Activated T-cell treated with anti-CD3 and anti-CD28 coated beads for 24 hours (primary cell): ENCODE data around the gene LGALS9.
"Not testable (repeated sequence)": the region's sequence is repeated elsewhere in the genome, so short reads cannot be mapped to it uniquely, and the experiment has no call there.

Source experiments
- DNase-seq: peaks from one replicate; pipeline ENCODE4 v3.0.0-alpha.2; 2020; ENCODE audit warnings: low read depth

Gene LGALS9

DNA sequence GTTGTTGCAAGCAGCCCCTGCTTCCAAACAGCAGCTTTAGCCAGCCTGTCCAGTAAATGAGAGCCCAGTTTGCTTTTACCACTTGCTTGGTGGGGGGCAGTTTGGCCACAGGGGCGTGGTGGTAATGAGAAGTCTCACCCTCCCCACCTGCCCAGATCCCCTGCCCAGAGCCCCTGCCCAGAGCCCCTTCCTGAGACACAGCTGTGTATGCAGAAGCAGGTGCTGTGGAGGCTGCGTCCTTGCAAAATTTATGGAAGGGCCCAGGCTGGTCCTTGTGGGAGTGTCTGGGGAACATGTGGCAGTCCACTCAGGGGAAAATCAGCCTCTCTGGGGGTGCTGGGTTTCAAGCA is 27.6 kb upstream of the LGALS9 start:
- DNase-seq: no peak

DNA sequence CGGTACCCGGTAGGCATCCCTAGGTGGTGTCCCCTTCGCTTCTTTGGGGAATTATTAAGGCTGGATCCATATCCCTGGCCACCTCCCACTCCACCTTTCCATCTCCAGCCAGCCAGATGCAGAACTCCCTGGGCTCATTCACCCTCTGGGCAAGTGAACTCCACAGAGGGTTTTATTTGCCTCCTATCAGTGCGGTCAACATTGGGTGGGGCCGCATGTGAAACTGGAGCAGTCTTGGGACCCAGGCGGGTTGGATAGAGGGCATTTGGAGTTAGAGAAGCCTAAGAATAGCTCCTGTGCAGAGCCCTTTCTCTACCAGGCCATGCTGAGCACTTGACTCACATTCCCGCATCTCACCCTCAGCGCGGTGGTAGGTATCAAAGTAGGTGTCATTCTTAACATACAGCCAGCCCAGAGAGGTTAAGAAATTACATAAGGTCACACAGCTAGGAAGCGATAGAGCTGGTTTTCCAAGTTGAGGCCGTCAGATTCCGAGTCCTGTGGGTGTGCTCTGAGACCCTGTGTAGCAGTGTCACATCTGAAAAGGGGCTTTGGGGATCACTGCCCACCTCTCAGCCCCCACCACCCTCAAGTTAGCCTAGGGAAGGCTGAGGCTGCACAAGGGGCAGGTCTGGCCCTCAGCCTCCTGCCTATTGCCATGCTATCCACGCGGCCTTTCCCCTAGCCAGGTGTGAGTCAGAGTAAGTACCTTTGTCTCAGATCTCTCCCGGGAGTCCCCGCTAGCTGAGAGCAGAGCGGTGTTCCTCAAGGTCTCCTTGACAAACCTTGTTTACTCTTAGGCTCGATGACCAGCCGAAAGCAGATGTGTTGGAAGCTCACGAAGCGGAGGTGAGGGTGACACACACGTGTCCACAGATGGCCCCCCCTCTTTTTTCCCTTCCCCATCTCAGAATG is 26.9 kb upstream of the LGALS9 start:
- DNase-seq: no peak

DNA sequence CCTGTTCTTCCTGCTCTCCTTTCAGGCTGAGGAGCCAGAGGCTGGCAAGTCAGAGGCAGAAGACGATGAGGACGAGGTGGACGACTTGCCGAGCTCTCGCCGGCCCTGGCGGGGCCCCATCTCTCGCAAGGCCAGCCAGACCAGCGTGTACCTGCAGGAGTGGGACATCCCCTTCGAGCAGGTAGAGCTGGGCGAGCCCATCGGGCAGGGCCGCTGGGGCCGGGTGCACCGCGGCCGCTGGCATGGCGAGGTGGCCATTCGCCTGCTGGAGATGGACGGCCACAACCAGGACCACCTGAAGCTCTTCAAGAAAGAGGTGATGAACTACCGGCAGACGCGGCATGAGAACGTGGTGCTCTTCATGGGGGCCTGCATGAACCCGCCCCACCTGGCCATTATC is 25.6 kb upstream of the LGALS9 start:
- no peak for DNase-seq

DNA sequence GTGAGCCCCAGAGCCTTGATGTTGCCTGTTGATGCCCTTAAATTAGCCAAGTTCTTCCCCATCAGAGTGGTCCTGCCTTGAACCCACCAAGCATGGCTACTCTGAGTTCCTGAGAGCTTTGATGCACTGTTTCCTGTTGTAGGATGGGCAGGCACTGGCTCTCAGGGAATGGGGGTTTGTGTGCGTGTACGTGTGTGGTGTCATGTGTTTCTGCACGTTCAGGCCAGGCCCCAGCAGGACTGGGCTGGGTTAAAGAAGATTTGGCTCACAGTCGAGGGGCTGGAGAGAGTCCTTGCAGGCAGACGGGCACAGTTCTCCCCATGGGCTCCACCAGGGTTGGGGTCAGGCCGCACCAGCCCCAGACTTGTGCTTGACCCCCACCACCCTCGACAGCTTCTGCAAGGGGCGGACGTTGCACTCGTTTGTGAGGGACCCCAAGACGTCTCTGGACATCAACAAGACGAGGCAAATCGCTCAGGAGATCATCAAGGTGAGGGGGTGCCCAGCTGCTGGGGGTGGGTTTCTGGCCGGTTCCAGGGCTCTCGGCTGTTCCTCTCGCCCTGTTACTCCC is 23.4 kb upstream of the LGALS9 start:
- DNase-seq: no peak

DNA sequence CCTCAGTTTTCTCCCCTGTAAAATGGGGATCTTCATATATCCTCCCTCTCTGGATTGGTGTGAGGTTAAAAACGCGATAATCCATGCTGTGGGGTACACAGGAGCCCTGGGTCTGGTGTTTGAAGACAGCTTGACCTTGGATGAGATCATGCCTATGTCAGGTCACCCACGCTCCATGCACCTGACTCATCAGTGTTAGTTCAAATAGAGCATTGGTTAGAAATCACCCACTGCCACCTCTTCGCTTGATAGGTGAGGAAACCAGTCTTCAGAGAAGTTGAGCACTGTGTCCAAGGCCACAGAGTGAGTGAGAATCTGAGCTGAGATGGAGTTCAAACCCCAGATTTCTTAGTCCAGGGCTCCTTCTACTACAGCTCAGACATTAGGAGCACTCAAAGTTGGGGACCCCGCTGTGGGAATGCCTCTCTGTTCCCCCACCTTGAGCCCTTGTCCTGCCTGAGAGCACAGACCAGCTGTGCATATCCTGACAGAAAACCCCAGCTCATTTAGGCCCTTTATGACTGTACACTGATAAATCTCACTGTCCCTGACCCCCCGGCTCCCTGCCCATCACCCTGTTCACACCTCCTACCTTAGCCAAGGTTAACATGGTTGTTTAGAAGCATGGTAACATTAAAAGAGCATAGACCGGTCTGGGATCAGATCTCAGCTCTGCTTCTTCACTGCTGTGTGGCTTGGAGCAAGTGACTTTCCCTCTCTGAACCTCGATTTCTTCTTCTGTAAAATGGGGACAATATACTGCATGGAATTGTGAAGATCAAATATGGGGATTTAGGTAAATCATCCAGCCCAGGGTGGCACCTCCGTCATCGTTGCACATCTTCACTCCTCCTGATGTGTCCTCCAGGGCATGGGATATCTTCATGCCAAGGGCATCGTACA is 22.4 kb upstream of the LGALS9 start:
- no peak for DNase-seq

DNA sequence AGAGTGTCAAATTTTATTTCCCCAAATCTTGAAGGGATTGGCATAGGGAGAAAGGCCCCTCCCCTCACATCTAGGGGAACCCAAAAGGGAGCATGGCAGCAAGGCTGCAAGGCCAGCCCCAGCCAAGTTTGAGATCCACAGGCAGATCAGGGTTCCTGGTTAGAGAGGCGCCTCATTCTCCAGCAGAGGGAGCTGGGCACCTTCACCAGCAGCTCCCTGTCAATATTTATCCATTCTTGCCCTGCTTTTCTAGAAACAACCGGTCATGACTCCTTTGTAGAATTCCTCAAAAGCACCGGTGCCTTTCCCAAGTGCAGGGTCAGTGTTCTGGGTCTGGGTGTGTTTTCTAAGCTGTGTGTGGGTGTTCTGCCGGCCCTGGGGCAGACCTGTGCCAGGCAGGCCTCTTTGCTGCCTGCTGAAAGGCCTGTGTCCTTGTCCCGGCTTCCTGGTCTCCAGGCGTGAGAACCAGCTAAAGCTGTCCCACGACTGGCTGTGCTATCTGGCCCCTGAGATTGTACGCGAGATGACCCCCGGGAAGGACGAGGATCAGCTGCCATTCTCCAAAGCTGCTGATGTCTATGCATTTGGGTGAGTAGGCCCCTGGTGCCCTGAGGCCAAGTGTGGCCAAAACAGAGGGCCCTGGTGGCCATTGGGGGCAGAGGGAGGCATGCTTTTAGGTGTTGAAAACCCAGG is 21.2 kb upstream of the LGALS9 start:
- no peak for DNase-seq

DNA sequence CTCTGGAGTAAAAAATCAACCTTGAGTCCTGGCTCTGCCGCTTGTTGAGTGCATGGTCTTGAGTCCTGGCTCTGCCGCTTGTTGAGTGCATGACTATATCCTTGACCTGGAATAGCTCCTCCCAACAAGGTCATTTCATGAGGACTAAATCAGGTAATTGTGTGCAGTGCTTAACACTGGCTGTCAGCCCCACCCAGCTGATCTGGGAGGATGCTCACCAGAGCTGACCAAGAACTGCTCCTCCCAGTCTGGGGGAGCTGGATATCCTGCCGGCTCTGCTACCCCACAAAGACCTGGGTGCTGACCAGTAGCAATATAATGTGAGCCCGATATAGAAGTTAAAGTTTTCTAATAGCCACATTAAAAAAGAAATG is 20.7 kb upstream of the LGALS9 start:
- DNase-seq: no peak

DNA sequence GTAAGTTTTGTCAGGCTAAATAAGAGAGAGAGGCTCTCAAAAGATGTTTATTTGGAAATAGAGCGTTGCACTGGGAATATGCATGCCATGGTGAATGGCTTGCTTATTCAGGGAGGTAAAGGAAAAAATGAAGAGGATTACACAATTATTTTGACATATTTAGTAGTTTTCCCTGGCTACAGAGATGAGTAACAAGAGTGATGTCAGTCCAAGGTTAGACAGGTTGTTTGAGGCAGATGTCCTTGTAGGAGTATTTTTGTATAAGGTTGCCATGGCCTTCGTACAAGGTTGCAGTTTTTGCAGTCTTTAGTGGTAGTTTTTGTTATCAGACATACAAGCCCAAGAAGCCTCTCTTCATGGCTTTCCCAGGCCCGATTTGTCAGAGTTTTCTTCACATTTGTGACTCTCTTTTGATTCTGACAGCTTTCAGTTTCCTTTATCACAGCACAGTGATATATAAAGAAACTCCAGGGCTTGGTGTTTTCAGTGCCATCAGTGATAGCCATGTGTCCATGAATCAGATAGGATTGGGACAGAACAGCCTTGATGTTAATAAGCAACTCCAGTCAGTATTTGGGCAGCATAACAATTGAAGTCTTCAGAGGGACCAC is 18.7 kb upstream of the LGALS9 start:
- no peak for DNase-seq

DNA sequence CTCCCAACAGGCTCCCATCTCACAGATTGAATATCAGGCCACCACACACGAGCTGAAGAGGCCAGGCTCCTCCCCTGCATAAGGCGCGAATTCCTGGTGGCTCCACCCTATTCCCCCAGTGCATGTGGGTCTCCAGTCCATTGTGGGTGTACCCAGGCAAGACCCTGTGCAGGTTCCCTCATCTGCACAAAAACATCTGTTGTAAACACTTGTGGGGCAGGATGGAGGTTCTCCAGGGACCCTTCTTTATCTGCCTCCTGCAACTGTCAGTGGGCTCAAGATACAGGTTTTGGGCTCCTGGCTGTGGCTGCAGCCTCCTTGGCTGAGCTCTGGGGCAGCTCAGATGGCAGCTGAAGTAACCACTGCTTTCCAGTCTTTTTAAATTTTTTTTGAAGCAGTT is 17.6 kb upstream of the LGALS9 start:
- DNase-seq: no peak

DNA sequence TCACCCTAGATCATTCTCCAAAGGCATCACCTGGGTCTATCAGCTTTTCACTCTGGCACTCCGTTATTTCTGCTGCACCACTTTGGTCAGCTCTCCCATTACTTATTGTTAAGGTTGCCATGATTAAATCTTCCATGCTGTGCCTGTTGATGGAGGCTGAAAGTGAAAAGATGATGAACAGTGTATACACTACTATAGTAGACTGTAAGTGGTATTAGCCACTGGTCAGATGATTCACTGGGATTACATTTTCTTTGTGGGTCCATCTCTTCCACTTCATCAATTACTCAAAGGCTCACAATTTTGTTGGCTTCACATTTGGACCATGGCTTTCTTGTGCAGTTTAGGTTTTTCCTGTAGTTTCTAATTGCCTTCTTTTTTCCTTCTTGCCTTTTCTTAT is 15.9 kb upstream of the LGALS9 start:
- no peak for DNase-seq

DNA sequence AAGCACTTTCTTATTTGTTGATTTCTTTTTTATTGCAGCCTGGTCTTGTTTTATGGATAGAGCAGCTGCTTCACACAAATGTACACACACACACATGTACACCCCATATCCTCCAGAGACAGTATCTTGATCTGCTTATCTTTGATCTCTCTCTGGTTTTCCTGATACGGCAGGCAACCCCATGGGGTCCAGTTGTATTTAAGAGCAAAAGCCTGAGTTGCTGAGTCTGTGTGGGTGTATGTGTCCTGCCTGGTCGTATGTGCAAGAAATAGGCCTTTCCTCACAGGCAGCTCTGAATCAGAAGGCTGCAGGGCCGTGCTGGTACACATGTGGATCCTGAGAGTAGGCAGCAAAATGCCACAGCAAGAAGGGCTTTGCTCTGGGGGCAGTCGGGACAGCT is 14.6 kb upstream of the LGALS9 start:
- DNase-seq: no peak

DNA sequence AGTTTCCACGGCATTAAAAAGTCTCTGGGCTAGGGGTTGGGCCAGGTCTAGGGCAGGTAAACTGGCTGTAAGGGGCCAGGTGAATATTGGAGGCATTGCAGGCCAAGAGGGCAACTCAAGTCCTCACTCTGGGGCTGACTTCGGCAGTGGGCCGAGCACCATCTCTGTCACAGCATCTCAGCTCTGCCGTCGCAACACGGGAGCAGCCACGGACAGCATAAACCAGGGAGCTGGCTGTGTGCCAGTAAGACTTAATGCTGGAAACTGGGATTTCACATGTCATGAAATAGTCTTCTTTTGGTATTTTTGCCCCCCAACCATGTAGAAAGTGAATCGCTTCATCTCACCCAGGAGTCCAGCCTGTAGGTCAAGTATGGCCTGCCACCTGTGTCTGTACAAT is 12.6 kb upstream of the LGALS9 start:
- no peak for DNase-seq

DNA sequence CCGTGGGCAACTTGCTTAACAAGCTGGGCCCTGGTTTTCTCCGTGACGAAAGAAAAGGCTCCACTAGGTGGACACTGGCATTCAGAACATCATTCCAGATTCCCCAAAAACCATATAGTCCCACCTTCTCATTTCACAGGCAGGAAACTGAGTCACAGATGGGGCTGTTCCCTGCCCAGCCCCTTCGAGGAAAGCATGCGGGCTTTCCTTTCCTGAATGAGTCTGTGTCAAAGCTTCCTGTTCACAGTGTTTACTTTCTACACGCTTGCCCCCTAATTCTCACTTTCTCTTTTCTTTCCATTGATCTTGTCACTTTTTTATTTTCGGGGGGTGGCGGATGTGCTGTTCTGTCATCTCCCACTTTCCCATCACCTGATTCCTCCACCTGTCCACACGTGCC is 10.3 kb upstream of the LGALS9 start:
- no peak for DNase-seq

DNA sequence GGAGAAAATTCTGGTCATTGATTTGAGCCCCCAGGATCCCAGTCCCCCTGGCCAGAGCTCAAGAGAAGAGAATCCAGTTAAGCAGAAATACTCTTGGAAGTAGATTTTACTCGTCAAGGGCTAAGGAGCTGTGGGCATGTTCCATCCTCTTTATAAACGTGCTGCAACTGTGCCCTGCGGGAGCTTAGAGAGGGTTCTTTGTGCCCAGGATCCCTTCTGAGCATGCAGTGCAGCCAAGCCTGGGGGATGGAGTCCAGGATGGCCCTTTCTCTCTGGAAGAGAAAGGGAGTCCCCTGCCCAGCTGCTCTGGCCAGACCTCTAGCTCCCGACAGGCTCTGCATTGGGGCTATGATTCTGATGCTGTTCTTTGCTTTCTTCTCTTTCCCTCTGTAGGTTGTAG is 9.5 kb upstream of the LGALS9 start:
- no peak for DNase-seq

DNA sequence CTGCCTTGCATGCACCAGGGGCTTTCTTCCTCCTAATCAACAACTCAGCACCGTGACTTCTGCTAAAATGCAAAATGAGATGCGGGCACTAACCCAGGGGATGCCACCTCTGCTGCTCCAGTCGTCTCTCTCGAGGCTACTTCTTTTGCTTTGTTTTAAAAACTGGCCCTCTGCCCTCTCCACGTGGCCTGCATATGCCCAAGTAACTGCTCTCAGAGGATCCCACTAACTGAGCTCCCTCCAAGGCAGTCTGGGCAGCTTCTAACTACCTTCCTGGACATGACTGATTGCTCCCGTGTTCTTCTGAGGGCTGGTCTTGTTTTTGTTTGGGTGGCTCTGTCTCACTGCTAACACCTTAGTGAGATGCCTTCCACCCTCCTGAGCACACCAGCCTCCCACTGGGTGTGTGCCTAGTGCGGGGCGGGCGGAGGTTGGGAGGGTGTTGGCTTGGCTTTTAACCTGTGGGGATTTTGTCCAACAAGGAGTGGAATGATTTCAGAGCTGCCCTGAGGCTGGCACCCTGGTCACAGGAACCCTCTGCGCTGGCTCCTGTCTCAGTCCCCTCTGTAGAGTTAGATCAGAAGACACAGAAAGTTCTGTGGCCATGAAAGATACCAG is 8.9 kb upstream of the LGALS9 start:
- no peak for DNase-seq

DNA sequence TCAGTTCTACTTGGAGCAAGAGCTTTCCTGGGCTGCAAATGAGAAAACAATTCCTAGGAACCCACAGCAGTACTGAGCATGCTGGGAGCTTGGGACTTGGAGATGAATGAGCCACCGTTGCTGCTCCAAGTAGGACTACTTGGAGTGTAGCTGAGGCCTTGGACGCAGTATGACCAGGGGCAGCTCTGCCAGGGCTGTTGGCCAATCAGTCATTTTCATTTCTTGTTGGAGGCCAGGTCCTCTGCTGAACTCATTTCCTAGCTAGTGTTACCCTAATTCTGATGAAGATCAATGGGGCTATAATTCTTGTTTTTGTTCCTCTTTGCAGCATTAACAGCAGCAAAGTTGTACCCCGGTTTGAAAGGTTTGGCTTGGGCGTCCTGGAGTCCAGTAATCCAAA is 8.0 kb upstream of the LGALS9 start:
- no peak for DNase-seq

DNA sequence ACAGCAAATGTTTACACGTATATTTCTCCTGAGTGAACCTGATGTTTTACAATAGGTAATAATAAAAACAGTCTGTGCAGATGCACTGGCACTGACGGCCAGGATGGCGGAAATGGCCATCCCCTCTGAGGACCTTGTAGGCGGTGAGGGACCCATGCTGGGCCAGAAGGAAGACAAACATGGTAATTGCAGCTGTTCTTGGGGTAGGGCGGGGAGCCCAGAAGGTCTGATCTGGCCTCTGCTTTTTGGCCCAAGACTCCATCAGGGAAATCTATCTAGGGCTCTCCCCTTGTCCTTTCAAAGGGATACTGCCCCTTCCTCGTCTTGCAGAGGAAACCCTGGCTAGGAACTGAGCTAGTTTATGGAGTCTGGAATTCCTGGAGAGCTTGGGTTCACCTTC is 7.4 kb upstream of the LGALS9 start:
- no peak for DNase-seq

DNA sequence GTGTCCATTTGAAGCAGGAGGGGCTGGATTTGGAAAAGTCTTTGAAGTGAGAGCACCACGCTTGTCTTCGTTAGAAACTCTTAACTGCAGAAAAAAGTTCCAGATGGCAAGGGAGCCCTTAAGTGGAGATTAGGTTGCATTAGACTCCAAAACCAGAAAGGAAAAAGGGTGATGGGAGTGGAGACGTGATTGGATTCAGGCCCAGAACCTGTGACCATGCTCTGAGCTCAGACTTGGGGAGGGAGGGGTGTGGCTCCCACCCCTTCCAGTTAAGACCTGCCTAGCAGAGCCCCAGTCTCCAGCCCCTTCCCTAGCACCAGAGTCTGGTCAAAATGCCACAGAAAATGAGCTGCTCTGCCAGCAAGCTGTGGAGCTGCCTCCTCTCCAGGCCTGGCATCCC is 6.4 kb upstream of the LGALS9 start:
- DNase-seq: no peak

DNA sequence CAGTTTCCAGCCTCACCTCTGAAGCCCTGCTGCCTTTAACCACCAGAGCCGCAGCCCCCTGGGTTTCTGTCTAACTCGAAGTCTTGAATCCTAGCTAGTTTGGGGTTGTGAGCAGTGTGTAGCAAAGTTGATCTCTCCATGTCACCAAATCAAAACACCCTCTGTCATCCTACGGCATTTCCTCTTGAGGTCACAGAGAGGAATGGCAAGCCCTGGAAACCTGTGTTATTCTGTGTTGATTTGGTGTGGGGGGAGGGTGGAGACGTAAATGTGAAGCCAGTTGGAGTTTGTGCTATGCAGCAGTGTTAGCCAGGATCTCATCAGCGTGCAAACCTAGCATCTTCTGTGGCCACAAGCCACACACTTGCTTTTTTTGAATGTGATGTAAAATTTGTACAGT is 5.1 kb upstream of the LGALS9 start:
- DNase-seq: no peak

DNA sequence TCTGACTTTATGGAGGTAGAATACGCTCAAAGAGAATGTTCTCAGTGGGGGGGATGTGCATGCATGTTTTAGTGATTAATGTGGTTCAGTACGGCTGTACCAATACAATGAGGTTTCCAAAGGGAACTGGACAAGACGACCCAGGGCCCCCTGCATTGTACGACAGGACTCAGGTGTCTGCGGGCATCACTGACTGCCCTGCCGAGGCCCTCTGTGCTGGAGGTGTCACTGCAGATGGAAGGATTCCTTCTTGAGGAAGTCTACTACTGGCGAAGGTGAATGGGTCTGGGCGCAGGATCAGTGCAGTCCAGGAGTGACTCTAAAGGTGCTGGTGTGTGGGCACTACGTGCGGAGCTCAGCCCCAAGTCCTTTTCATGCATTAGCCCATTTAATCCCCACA is 3.5 kb upstream of the LGALS9 start:
- DNase-seq: no peak

DNA sequence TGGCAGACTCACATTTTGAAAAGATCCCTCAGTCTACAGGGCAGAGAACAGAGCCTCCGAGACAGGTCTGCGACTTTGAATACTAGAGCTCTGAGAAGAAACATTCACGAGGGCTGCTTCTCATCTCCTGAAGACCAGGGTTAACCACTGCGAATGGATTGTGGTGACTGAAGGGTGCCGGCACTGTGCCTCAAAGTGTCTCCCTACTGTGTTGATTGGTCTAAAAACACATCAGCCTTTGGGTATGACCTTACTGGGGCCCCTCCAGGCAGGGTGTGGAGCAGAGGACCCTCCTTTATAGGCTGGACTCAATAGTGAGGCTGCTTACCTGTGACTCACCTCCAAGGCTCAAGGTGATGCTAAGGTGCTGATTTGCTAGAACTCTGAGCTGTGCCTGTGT is 2.6 kb upstream of the LGALS9 start:
- no peak for DNase-seq

DNA sequence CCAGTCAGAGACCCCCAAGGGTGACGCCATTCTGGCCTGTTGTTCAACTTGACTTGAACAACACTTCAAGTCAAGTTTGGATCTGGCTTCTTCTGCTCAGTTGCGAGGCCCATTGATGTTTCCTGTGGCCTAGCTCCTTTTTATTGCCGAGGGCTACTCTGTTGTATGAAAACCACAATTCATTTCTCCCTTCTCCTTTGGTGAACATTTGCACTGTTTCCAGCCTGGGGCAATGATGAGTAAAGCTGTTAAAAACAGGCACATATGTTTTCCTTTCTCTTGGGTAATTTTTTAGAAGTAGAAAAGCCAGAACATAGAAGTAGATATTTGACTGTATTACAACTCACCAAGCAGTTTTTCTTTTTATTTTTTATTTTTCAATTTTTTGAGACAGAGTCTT is 1.7 kb upstream of the LGALS9 start:
- DNase-seq: not testable (repeated sequence)
